Tibial nerve (tissue), 3 donors: ENCODE results near the gene CEP250.
"Not testable (repeated sequence)": the region's sequence is repeated elsewhere in the genome, so short reads cannot be mapped to it uniquely, and the experiment has no call there.

Source experiments
- POLR2A ChIP-seq, 2 donors: fragments of 450-650 bp; IDR thresholded peaks; one replicate each; pipeline ENCODE4 v1.6.1; 2017; ENCODE audit warnings: antibody characterized with exemption in 2 of 2, mild to moderate bottlenecking in 2 of 2, moderate library complexity in 2 of 2
- TF ChIP-seq, protein P1 (sequence below), 5 experiments: fragments of 200-600 bp in 3 of 5; fragments of 450-650 bp in 2 of 5; sonication (generic) in 3 of 5; IDR thresholded peaks; one replicate each; pipeline ENCODE4 v1.5.1; 2016 to 2019; ENCODE audit warnings: antibody characterized with exemption in 5 of 5, mild to moderate bottlenecking in 3 of 5, moderate library complexity in 2 of 5

- TF ChIP-seq, protein P1, sequence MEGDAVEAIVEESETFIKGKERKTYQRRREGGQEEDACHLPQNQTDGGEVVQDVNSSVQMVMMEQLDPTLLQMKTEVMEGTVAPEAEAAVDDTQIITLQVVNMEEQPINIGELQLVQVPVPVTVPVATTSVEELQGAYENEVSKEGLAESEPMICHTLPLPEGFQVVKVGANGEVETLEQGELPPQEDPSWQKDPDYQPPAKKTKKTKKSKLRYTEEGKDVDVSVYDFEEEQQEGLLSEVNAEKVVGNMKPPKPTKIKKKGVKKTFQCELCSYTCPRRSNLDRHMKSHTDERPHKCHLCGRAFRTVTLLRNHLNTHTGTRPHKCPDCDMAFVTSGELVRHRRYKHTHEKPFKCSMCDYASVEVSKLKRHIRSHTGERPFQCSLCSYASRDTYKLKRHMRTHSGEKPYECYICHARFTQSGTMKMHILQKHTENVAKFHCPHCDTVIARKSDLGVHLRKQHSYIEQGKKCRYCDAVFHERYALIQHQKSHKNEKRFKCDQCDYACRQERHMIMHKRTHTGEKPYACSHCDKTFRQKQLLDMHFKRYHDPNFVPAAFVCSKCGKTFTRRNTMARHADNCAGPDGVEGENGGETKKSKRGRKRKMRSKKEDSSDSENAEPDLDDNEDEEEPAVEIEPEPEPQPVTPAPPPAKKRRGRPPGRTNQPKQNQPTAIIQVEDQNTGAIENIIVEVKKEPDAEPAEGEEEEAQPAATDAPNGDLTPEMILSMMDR (IDR thresholded peaks at IDR 0.05): not testable (repeated sequence)
- not testable (repeated sequence) for TF ChIP-seq POLR2A (IDR thresholded peaks at IDR 0.05)
These were observed 100.1 kb downstream of the CEP250 start for GRCh38 chr20:35555461-35555860.
